ENCODE results near the gene AIDA.

AIDA gene

GRCh38 chr1:222643606-222643937 lies 68.7 kb downstream of the AIDA start:
- DNase-seq = no peak

GRCh38 chr1:222642468-222642867 lies 69.8 kb downstream of the AIDA start:
- DNase-seq = no peak

GRCh38 chr1:222641269-222641948 lies 70.9 kb downstream of the AIDA start:
- no peak for DNase-seq

GRCh38 chr1:222634180-222635013 lies 77.9 kb downstream of the AIDA start:
- no peak for DNase-seq

- DNase-seq = no peak
Observed at GRCh38 chr1:222632749-222633148, 79.5 kb downstream of the AIDA start.

GRCh38 chr1:222631611-222632208 lies 80.6 kb downstream of the AIDA start:
- no peak for DNase-seq

- no peak for DNase-seq
Observed at GRCh38 chr1:222629921-222630535, 82.3 kb downstream of the AIDA start.

GRCh38 chr1:222627232-222627631 lies 85.1 kb downstream of the AIDA start:
- DNase-seq = no peak

- no peak for DNase-seq
Observed at GRCh38 chr1:222624214-222624613, 88.1 kb downstream of the AIDA start.

- DNase-seq = no peak
Observed at GRCh38 chr1:222623458-222623857, 88.8 kb downstream of the AIDA start.

- DNase-seq = no peak
Observed at GRCh38 chr1:222622765-222623164, 89.5 kb downstream of the AIDA start.

- DNase-seq = no peak
Observed at GRCh38 chr1:222620566-222620965, 91.7 kb downstream of the AIDA start.

- no peak for DNase-seq
Observed at GRCh38 chr1:222618880-222619596, 93.3 kb downstream of the AIDA start.

Measured in SIG-M5 (cell line).